Astrocyte (in vitro differentiated cells and primary cell): ENCODE results near the gene RHNO1. TPM values are rescaled to one million over a fixed set of nuclear protein-coding genes. Genes with fewer than 3 reads are reported as not detected.
A peak's percentile ranks its signal among the peaks of the same experiment; 100 is the strongest.

ENCODE experiments used
- DNase-seq: peaks from one replicate; pipeline ENCODE4 v3.0.0-alpha.2; 2010; ENCODE audit warnings: low read depth
- FAIRE-seq: peaks from 2 replicates; lab custom pipeline; 2011; peaks lifted over from hg19 to GRCh38; lab: Jason Lieb, UNC
- H2AFZ ChIP-seq: 2 replicates; pipeline ENCODE4 v1.6.0; 2012; ENCODE audit warnings: low read depth, low read length, inconsistent platforms
- H3K27ac ChIP-seq: 2 replicates; pipeline ENCODE4 v1.5.1; 2011; ENCODE audit warnings: low read depth, low read length, inconsistent platforms
- H3K27me3 ChIP-seq: 2 replicates; pipeline ENCODE4 v1.6.0; 2011; ENCODE audit warnings: low read length, inconsistent platforms; ENCODE audit not compliant: insufficient read depth
- H3K36me3 ChIP-seq: 2 replicates; pipeline ENCODE4 v1.5.1; 2011; ENCODE audit warnings: low read length, inconsistent platforms; ENCODE audit not compliant: insufficient read depth
- H3K4me1 ChIP-seq: 2 replicates; pipeline ENCODE4 v1.5.1; 2011; ENCODE audit warnings: low read length, inconsistent platforms; ENCODE audit not compliant: insufficient read depth
- H3K4me2 ChIP-seq: 2 replicates; pipeline ENCODE4 v1.6.0; 2012; ENCODE audit warnings: low read length, inconsistent platforms
- H3K4me3 ChIP-seq: 2 replicates; pipeline ENCODE4 v1.5.1; 2011; ENCODE audit warnings: low read depth, mild to moderate bottlenecking, low read length, inconsistent platforms; ENCODE audit not compliant: insufficient read depth
- H3K79me2 ChIP-seq: 2 replicates; pipeline ENCODE4 v1.6.0; 2012; ENCODE audit warnings: mild to moderate bottlenecking, low read length, inconsistent platforms; ENCODE audit not compliant: insufficient read depth
- H3K9ac ChIP-seq: 2 replicates; pipeline ENCODE4 v1.6.0; 2012; ENCODE audit warnings: mild to moderate bottlenecking, low read length, inconsistent platforms
- H3K9me3 ChIP-seq: 2 replicates; pipeline ENCODE4 v1.5.1; 2012; ENCODE audit warnings: low read depth, mild to moderate bottlenecking, low read length, inconsistent platforms; ENCODE audit not compliant: insufficient read depth
- H4K20me1 ChIP-seq: 2 replicates; pipeline ENCODE4 v1.6.0; 2012; ENCODE audit warnings: low read length, inconsistent platforms; ENCODE audit not compliant: insufficient read depth
- H3K27ac Mint-ChIP-seq: one replicate; pipeline ENCODE4 v1.8.0; 2021; ENCODE audit warnings: mild to moderate bottlenecking, mixed read lengths; ENCODE audit not compliant: unreplicated experiment
- H3K27me3 Mint-ChIP-seq: one replicate; pipeline ENCODE4 v1.8.0; 2021; ENCODE audit warnings: low read depth, mixed read lengths; ENCODE audit not compliant: unreplicated experiment
- H3K36me3 Mint-ChIP-seq: one replicate; pipeline ENCODE4 v1.8.0; 2021; ENCODE audit warnings: low read depth, mixed read lengths; ENCODE audit not compliant: unreplicated experiment
- H3K4me1 Mint-ChIP-seq: one replicate; pipeline ENCODE4 v1.8.0; 2021; ENCODE audit warnings: low read depth, mixed read lengths; ENCODE audit not compliant: unreplicated experiment
- H3K4me3 Mint-ChIP-seq: one replicate; pipeline ENCODE4 v1.8.0; 2021; ENCODE audit warnings: mild to moderate bottlenecking, moderate library complexity, mixed read lengths; ENCODE audit not compliant: unreplicated experiment
- H3K9me3 Mint-ChIP-seq: one replicate; pipeline ENCODE4 v1.8.0; 2021; ENCODE audit warnings: mild to moderate bottlenecking, mixed read lengths; ENCODE audit not compliant: unreplicated experiment
- CTCF ChIP-seq: IDR thresholded peaks from 2 replicates; pipeline ENCODE4 v1.5.1; 2011; ENCODE audit warnings: low read depth, mild to moderate bottlenecking, inconsistent platforms, low read length, moderate library complexity; ENCODE audit not compliant: insufficient read depth
- EZH2 ChIP-seq: IDR thresholded peaks from 2 replicates; pipeline ENCODE4 v1.6.1; 2012; ENCODE audit warnings: mild to moderate bottlenecking, low read length, inconsistent platforms; ENCODE audit not compliant: insufficient read depth
- total RNA-seq: library from RNA; stranded (reverse); gene quantifications from 2 replicates; pipeline ENCODE4 v1.2.1, GENCODE V29; 2021

Gene RHNO1
- total RNA-seq, 1 donor from 2014 or later = 15.0 TPM

- Histone ChIP-seq H3K27me3 (no peaks in the 10 kb centered on the region), H3K9me3 (no peaks in the 10 kb centered on the region), H3K27ac (peak overlapping the region; percentile 95), H3K4me1 (peaks cover 6% of the 10 kb centered on the region), H3K4me3 (peak overlapping the region; percentile 99), H3K9ac (peak overlapping the region; percentile 99), H3K4me2 (peak overlapping the region; percentile 99), H3K36me3 (peaks cover 9% of the 10 kb centered on the region), H2AFZ (peak overlapping the region; percentile 99), H3K79me2 (peaks cover 88% of the 10 kb centered on the region), H4K20me1 (no peaks in the 10 kb centered on the region)
- no peaks in the 10 kb centered on the region for H3K36me3 Mint-ChIP-seq
- H3K4me1 Mint-ChIP-seq = peaks cover 3% of the 10 kb centered on the region
- FAIRE-seq = no peak
- H3K4me3 Mint-ChIP-seq = peak overlapping the region; percentile 97
- H3K9me3 Mint-ChIP-seq = no peaks in the 10 kb centered on the region
- TF ChIP-seq EZH2 (no peak), CTCF (no peak)
- H3K27ac Mint-ChIP-seq = peak overlapping the region; percentile 92
- no peak for DNase-seq
- no peaks in the 10 kb centered on the region for H3K27me3 Mint-ChIP-seq
These were observed 1.1 kb downstream of the RHNO1 start for GRCh38 chr12:2877953-2878732.

GRCh38 chr12:2879853-2880252 is 2.8 kb downstream of the RHNO1 start:
- Histone ChIP-seq H4K20me1 (peaks cover 4% of the 10 kb centered on the region), H3K4me1 (peaks cover 6% of the 10 kb centered on the region), H3K4me2 (no peak overlapping the region), H3K36me3 (no peaks in the 10 kb centered on the region), H3K27ac (no peak overlapping the region), H3K9ac (no peak overlapping the region), H3K27me3 (no peaks in the 10 kb centered on the region), H3K4me3 (no peak overlapping the region), H3K79me2 (peaks cover 80% of the 10 kb centered on the region), H3K9me3 (no peaks in the 10 kb centered on the region), H2AFZ (no peak overlapping the region)
- TF ChIP-seq EZH2 = no peak
- TF ChIP-seq CTCF = no peak
- Mint-ChIP-seq H3K27me3 (no peaks in the 10 kb centered on the region), H3K9me3 (no peaks in the 10 kb centered on the region), H3K4me3 (no peak overlapping the region), H3K36me3 (no peaks in the 10 kb centered on the region), H3K4me1 (peaks cover 3% of the 10 kb centered on the region), H3K27ac (no peak overlapping the region)
- DNase-seq (no peak), FAIRE-seq (no peak)

- H3K36me3 Mint-ChIP-seq = peaks cover 2% of the 10 kb centered on the region
- peaks cover 37% of the 10 kb centered on the region for H3K79me2 ChIP-seq
- FAIRE-seq = no peak
These were observed 7.8 kb downstream of the RHNO1 start for GRCh38 chr12:2884810-2885209.

More at GRCh38 chr12:2884810-2885209, 7.8 kb downstream of the RHNO1 start:
- Histone ChIP-seq H3K4me2 (no peak overlapping the region), H2AFZ (no peak overlapping the region), H3K9ac (no peak overlapping the region), H3K36me3 (peaks cover 10% of the 10 kb centered on the region), H3K4me1 (no peaks in the 10 kb centered on the region), H4K20me1 (peaks cover 7% of the 10 kb centered on the region), H3K4me3 (no peak overlapping the region), H3K27ac (no peak overlapping the region), H3K9me3 (no peaks in the 10 kb centered on the region), H3K27me3 (no peaks in the 10 kb centered on the region)
- H3K9me3 Mint-ChIP-seq = no peaks in the 10 kb centered on the region
- H3K4me3 Mint-ChIP-seq = no peak overlapping the region
- no peak for DNase-seq
- no peak for TF ChIP-seq EZH2
- TF ChIP-seq CTCF = no peak
- no peaks in the 10 kb centered on the region for H3K4me1 Mint-ChIP-seq
- no peak overlapping the region for H3K27ac Mint-ChIP-seq
- no peaks in the 10 kb centered on the region for H3K27me3 Mint-ChIP-seq
